SK-N-SH treated with all-trans-retinoic acid at 6 μM for 48 hours (cell line): ENCODE measurements around the gene MMP17.
A peak's percentile ranks its signal among the peaks of the same experiment; 100 is the strongest.

ENCODE experiments used
- ATAC-seq: fragments of 200-7000 bp; cut with Tn5 transposase; 3 replicates; pipeline ENCODE4 v1.9.1; 2020; ENCODE audit warnings: mild to moderate bottlenecking, moderate library complexity
- ARNTL ChIP-seq: fragments of 450-650 bp; formaldehyde crosslinking; IDR thresholded peaks from 2 replicates; pipeline ENCODE4 v1.5.0; 2020; ENCODE audit warnings: low read depth, mild to moderate bottlenecking, moderate library complexity, borderline replicate concordance
- BACH2 ChIP-seq: fragments of 250-450 bp; sonication (Bioruptor Pico); IDR thresholded peaks from 2 replicates; pipeline ENCODE4 v1.9.0; 2021; ENCODE audit warnings: mild to moderate bottlenecking, borderline replicate concordance
- CSDC2 ChIP-seq: fragments of 250-450 bp; sonication (Bioruptor Pico); IDR thresholded peaks from 2 replicates; pipeline ENCODE4 v1.5.0; 2020; ENCODE audit warnings: mild to moderate bottlenecking, moderate library complexity
- ESRRG ChIP-seq: fragments of 250-450 bp; sonication (Bioruptor Pico); IDR thresholded peaks from 2 replicates; pipeline ENCODE4 v1.6.1; 2021; ENCODE audit warnings: mild to moderate bottlenecking
- GLIS3 ChIP-seq: fragments of 250-450 bp; sonication (Bioruptor Pico); IDR thresholded peaks from 2 replicates; pipeline ENCODE4 v1.5.0; 2020; ENCODE audit warnings: mild to moderate bottlenecking, moderate library complexity
- ISL1 ChIP-seq: fragments of 250-450 bp; sonication (Bioruptor Pico); IDR thresholded peaks from 2 replicates; pipeline ENCODE4 v2.1.2; 2022; ENCODE audit warnings: mild to moderate bottlenecking, moderate library complexity
- PPARA ChIP-seq: fragments of 250-450 bp; sonication (Bioruptor Pico); IDR thresholded peaks from 2 replicates; pipeline ENCODE4 v1.5.0; 2020; ENCODE audit warnings: mild to moderate bottlenecking, borderline replicate concordance
- RARB ChIP-seq: fragments of 250-450 bp; sonication (Bioruptor Pico); IDR thresholded peaks from 2 replicates; pipeline ENCODE4 v1.8.0; 2021; ENCODE audit warnings: mild to moderate bottlenecking, moderate library complexity
- TCF4 ChIP-seq: fragments of 250-450 bp; sonication (Bioruptor Pico); IDR thresholded peaks from 2 replicates; pipeline ENCODE4 v1.8.0; 2021; ENCODE audit warnings: mild to moderate bottlenecking, moderate library complexity, borderline replicate concordance
- TOX ChIP-seq: fragments of 250-450 bp; sonication (Bioruptor Pico); IDR thresholded peaks from 2 replicates; pipeline ENCODE4 v1.8.0; 2021; ENCODE audit warnings: mild to moderate bottlenecking, moderate library complexity, borderline replicate concordance
- ZC3H10 ChIP-seq: fragments of 250-450 bp; sonication (Bioruptor Pico); IDR thresholded peaks from 2 replicates; pipeline ENCODE4 v1.5.1; 2021; ENCODE audit warnings: mild to moderate bottlenecking, moderate library complexity
- ZFP3 ChIP-seq: fragments of 250-450 bp; sonication (Bioruptor Pico); IDR thresholded peaks from 2 replicates; pipeline ENCODE4 v1.5.0; 2020; ENCODE audit warnings: mild to moderate bottlenecking, moderate library complexity
- ZFP30 ChIP-seq: fragments of 450-650 bp; formaldehyde crosslinking; IDR thresholded peaks from 2 replicates; pipeline ENCODE4 v1.5.0; 2022; ENCODE audit warnings: mild to moderate bottlenecking, moderate library complexity
- ZNF565 ChIP-seq: fragments of 450-650 bp; formaldehyde crosslinking; conservative IDR thresholded peaks from 2 replicates; pipeline ENCODE4 v1.5.0; 2020; ENCODE audit warnings: low read depth, mild to moderate bottlenecking, moderate library complexity
- ZNF70 ChIP-seq: fragments of 450-650 bp; formaldehyde crosslinking; IDR thresholded peaks from 2 replicates; pipeline ENCODE4 v1.5.0; 2020; ENCODE audit warnings: mild to moderate bottlenecking, moderate library complexity
- ZNF8 ChIP-seq: fragments of 450-650 bp; formaldehyde crosslinking; IDR thresholded peaks from 2 replicates; pipeline ENCODE4 v1.5.0; 2020; ENCODE audit warnings: mild to moderate bottlenecking, moderate library complexity
- TF ChIP-seq, protein P1 (sequence below): fragments of 250-450 bp; sonication (Bioruptor Pico); IDR thresholded peaks from 2 replicates; pipeline ENCODE4 v1.5.1; 2021; ENCODE audit warnings: mild to moderate bottlenecking, moderate library complexity
- TF ChIP-seq, protein P2 (sequence below): fragments of 250-450 bp; sonication (Bioruptor Pico); IDR thresholded peaks from 2 replicates; pipeline ENCODE4 v1.8.0; 2020; ENCODE audit warnings: mild to moderate bottlenecking, moderate library complexity, borderline replicate concordance
- TF ChIP-seq, protein P3 (sequence below): fragments of 250-450 bp; sonication (Bioruptor Pico); IDR thresholded peaks from 2 replicates; pipeline ENCODE4 v1.5.0; 2020; ENCODE audit warnings: mild to moderate bottlenecking, moderate library complexity
- TF ChIP-seq, protein P4 (sequence below): fragments of 250-450 bp; sonication (Bioruptor Pico); IDR thresholded peaks from 2 replicates; pipeline ENCODE4 v1.8.0; 2021; ENCODE audit warnings: low read depth, mild to moderate bottlenecking, moderate library complexity, borderline replicate concordance

Gene MMP17

DNA sequence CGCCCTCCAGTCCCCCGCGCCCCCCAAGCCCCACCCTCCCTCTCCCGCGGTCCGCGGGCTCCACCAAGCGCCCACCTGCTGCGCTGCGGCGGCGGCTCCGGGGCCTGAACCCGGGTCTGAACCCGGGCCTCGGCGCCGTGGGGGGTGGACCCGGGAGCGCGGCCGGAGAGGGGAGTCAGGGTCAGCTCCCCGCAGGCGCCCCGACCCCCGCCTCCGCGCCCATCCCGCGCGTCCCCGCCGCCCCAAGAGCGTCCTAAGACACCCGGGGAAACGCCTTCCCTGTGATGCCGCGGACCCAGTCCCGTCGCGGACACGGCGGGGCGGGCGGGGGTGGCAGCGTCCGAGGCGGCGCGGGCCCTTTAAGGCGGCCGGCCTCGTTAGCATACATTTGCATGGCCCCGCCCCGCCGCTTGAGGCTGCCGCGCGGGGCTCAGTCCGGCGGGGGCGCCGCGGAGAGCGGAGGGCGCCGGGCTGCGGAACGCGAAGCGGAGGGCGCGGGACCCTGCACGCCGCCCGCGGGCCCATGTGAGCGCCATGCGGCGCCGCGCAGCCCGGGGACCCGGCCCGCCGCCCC, at the start of gene MMP17:
Gene MMP17 (plus strand): TSS at position 433 of the 574 bp plus-strand sequence. CDS start 102 bp downstream, at position 535.
- no peak for TF ChIP-seq ARNTL (CRISPR knock-in tag)
- no peak for TF ChIP-seq CSDC2
- no peak for TF ChIP-seq TOX
- TF ChIP-seq, protein P1, sequence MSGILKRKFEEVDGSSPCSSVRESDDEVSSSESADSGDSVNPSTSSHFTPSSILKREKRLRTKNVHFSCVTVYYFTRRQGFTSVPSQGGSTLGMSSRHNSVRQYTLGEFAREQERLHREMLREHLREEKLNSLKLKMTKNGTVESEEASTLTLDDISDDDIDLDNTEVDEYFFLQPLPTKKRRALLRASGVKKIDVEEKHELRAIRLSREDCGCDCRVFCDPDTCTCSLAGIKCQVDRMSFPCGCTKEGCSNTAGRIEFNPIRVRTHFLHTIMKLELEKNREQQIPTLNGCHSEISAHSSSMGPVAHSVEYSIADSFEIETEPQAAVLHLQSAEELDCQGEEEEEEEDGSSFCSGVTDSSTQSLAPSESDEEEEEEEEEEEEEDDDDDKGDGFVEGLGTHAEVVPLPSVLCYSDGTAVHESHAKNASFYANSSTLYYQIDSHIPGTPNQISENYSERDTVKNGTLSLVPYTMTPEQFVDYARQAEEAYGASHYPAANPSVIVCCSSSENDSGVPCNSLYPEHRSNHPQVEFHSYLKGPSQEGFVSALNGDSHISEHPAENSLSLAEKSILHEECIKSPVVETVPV (CRISPR knock-in tag), result no peak
- TF ChIP-seq, protein P2, sequence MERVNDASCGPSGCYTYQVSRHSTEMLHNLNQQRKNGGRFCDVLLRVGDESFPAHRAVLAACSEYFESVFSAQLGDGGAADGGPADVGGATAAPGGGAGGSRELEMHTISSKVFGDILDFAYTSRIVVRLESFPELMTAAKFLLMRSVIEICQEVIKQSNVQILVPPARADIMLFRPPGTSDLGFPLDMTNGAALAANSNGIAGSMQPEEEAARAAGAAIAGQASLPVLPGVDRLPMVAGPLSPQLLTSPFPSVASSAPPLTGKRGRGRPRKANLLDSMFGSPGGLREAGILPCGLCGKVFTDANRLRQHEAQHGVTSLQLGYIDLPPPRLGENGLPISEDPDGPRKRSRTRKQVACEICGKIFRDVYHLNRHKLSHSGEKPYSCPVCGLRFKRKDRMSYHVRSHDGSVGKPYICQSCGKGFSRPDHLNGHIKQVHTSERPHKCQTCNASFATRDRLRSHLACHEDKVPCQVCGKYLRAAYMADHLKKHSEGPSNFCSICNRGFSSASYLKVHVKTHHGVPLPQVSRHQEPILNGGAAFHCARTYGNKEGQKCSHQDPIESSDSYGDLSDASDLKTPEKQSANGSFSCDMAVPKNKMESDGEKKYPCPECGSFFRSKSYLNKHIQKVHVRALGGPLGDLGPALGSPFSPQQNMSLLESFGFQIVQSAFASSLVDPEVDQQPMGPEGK (CRISPR knock-in tag), result no peak
- TF ChIP-seq, protein P3, sequence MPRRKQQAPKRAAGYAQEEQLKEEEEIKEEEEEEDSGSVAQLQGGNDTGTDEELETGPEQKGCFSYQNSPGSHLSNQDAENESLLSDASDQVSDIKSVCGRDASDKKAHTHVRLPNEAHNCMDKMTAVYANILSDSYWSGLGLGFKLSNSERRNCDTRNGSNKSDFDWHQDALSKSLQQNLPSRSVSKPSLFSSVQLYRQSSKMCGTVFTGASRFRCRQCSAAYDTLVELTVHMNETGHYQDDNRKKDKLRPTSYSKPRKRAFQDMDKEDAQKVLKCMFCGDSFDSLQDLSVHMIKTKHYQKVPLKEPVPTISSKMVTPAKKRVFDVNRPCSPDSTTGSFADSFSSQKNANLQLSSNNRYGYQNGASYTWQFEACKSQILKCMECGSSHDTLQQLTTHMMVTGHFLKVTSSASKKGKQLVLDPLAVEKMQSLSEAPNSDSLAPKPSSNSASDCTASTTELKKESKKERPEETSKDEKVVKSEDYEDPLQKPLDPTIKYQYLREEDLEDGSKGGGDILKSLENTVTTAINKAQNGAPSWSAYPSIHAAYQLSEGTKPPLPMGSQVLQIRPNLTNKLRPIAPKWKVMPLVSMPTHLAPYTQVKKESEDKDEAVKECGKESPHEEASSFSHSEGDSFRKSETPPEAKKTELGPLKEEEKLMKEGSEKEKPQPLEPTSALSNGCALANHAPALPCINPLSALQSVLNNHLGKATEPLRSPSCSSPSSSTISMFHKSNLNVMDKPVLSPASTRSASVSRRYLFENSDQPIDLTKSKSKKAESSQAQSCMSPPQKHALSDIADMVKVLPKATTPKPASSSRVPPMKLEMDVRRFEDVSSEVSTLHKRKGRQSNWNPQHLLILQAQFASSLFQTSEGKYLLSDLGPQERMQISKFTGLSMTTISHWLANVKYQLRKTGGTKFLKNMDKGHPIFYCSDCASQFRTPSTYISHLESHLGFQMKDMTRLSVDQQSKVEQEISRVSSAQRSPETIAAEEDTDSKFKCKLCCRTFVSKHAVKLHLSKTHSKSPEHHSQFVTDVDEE (CRISPR knock-in tag), result no peak
- TF ChIP-seq ISL1 (CRISPR knock-in tag), result no peak
- TF ChIP-seq ZNF70, result no peak
- no peak for TF ChIP-seq RARB (CRISPR knock-in tag)
- TF ChIP-seq, protein P4, sequence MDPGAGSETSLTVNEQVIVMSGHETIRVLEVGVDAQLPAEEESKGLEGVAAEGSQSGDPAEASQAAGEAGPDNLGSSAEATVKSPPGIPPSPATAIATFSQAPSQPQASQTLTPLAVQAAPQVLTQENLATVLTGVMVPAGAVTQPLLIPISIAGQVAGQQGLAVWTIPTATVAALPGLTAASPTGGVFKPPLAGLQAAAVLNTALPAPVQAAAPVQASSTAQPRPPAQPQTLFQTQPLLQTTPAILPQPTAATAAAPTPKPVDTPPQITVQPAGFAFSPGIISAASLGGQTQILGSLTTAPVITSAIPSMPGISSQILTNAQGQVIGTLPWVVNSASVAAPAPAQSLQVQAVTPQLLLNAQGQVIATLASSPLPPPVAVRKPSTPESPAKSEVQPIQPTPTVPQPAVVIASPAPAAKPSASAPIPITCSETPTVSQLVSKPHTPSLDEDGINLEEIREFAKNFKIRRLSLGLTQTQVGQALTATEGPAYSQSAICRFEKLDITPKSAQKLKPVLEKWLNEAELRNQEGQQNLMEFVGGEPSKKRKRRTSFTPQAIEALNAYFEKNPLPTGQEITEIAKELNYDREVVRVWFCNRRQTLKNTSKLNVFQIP (CRISPR knock-in tag), result no peak
- no peak for TF ChIP-seq ZC3H10 (CRISPR knock-in tag)
- no peak for TF ChIP-seq ZFP30 (CRISPR knock-in tag)
- no peak for TF ChIP-seq ZNF565 (CRISPR knock-in tag)
- TF ChIP-seq ESRRG (CRISPR knock-in tag), result no peak
- no peak for TF ChIP-seq BACH2
- TF ChIP-seq GLIS3 (CRISPR knock-in tag), result no peak
- TF ChIP-seq TCF4, result no peak
- TF ChIP-seq PPARA (CRISPR knock-in tag), result no peak
- no peak for TF ChIP-seq ZFP3 (CRISPR knock-in tag)
- TF ChIP-seq, all 23 proteins: peak for 0
- ATAC-seq, result peak; percentile 40

DNA sequence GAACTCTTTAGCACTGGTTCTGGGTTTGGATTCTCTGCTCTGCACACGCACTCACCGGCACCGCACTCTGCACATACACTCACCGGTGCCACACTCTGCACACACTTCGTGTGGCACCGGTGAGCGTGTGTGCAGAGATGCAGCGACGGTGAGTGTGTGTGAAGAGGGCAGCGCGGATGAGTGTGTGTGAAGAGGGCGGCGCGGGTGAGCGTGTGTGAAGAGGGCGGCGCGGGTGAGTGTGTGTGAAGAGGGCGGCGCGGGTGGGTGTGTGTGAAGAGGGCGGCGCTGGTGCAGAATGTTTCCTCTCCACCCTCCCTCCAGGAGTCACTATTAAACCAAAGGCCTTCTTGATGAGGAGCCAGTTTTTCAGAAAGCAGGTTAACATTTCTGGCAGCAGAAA, 49.2 kb upstream of the MMP17 start:
- ATAC-seq, result no peak
- TF ChIP-seq TOX (no peak), BACH2 (no peak), GLIS3 (CRISPR knock-in tag) (no peak), ZNF8 (no peak), ZC3H10 (CRISPR knock-in tag) (no peak), PPARA (CRISPR knock-in tag) (no peak), RARB (CRISPR knock-in tag) (no peak), ZNF70 (no peak)
- TF ChIP-seq, protein P1 (CRISPR knock-in tag), result no peak

DNA sequence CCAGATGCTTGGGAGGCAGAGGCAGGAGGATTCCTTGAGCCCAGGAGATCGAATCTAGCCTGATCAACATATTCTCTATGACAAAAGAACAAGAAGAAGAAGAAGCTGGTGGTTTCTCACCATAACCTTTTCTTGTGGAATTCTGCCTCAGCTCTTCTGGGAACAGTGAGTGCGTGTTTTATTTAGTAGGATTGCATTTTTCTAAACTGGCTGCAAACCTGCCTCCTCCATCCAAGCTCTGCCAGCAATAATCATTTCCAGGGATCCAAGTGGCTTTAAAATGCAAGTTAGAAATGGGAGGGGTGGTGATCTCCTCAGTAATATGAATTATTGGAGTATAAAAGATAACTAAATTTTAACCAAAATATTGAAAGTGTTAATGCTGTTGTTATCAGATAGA, 46.1 kb upstream of the MMP17 start:
- no peak for ATAC-seq
- no peak for TF ChIP-seq ZFP30 (CRISPR knock-in tag)
